Measurements from ENCODE around the gene LZTS3. TPM values are rescaled to one million over a fixed set of nuclear protein-coding genes. Genes with fewer than 3 reads are reported as not detected.

LZTS3 gene
- polyA plus RNA-seq, 1 donor (not counting 4 experiments of a cell fraction or from before 2014, with no cell fraction given) = 2.5 TPM

DNA sequence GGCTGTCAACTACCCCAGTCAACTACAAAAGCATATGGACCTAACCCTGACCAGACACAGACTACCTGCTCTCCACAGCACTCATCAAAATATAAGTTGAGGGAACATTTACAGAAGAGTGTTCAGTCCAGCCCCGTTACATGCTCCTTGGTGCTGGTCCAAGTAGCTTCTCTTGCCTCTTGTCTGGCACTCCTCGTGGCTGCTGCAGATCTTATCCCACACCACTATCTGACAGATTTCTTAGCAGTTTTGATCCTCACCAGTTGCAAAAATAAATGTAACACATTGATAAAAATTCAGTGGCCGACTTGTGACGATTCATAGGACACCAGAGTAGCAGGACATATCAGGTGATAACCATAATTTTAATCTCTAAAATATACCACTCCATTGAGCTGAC, 44.3 kb downstream of the LZTS3 start:
- Histone ChIP-seq H4K20me1 (ENCODE audit: control insufficient read depth, extremely low read depth, insufficient read depth, low read length) (no peaks in the 10 kb centered on the region), H3K27me3 (ENCODE audit: control insufficient read depth, extremely low read depth, insufficient read depth, low read length) (no peaks in the 10 kb centered on the region), H3K4me1 (ENCODE audit: control insufficient read depth, extremely low read depth, insufficient read depth, low read length) (no peaks in the 10 kb centered on the region), H3K27ac (ENCODE audit: control insufficient read depth, insufficient read depth, low read length) (no peak overlapping the region), H2AFZ (ENCODE audit: control insufficient read depth, low read length) (no peak overlapping the region), H3K4me2 (ENCODE audit: control insufficient read depth, extremely low read depth, insufficient read depth, low read depth, low read length) (no peak overlapping the region), H3K9me1 (ENCODE audit: control insufficient read depth, extremely low read depth, insufficient read depth, low read length) (no peaks in the 10 kb centered on the region), H3K9ac (ENCODE audit: control insufficient read depth, extremely low read depth, insufficient read depth, low read length) (no peak overlapping the region), H3K9me3 (ENCODE audit: control insufficient read depth, low read depth, low read length) (no peaks in the 10 kb centered on the region), H3K36me3 (ENCODE audit: control insufficient read depth in 2 of 2, extremely low read depth in 1 of 2, insufficient read depth in 2 of 2, low read length in 2 of 2) (no peaks in the 10 kb centered on the region), H3K79me2 (ENCODE audit: control insufficient read depth, insufficient read depth, low read length) (no peaks in the 10 kb centered on the region), H3K4me3 (ENCODE audit: control insufficient read depth in 2 of 3, extremely low read depth in 1 of 3, insufficient read depth in 2 of 3, low read depth in 1 of 3, low read length in 3 of 3) (no peak overlapping the region)
- DNase-seq (ENCODE audit: low read depth, low spot score) = no peak
- FAIRE-seq = no peak
- TF ChIP-seq CTCF (optimal IDR thresholded peaks at IDR 0.05 in 1 of 3, IDR thresholded peaks at IDR 0.05 in 1 of 3, conservative IDR thresholded peaks at IDR 0.05 in 1 of 3; ENCODE audit: extremely low read depth in 1 of 3, insufficient read depth in 2 of 3, low read length in 3 of 3) = no peak
- TF ChIP-seq EZH2 (IDR thresholded peaks at IDR 0.05; ENCODE audit: low read length) = no peak
- dilution Hi-C loops (cut with MboI; ENCODE audit: extremely low pct_ligation_motif_present, low sequenced_read_pairs) = no loop called here

DNA sequence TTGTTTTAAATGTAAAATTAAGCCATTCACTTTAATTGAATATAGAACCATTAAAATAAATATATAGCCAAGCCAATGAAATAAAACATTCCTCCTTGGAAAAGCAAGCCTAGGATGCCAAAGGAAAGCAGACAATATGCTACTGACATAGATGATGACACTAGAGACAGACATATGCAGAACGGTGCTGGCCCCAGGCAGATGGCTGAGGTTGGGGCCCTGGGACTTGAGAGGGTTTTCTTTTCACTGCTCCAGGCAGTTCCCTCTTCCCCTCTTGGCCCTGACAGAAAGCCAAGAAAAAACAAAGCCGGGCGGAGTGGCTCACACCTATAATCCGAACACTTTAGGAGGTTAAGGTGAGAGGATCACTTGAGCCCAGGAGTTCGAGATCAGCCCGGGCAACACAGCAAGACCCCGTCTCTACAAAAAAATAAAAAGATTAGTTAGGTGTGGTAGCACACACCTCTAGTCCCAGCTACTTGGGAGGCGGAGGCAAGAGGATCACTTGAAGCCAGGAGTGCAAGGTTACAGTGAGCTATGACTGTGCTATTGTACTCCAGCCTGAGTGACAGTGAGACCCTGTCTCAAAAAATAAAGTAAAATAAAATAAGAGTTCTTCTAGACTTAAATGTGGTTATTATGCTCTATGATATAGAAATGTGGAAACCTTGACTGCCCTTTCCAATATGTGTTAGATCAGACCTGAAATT, 44.9 kb downstream of the LZTS3 start:
- H3K9ac ChIP-seq (ENCODE audit: control insufficient read depth, extremely low read depth, insufficient read depth, low read length) = no peak overlapping the region
- no peaks in the 10 kb centered on the region for H3K79me2 ChIP-seq (ENCODE audit: control insufficient read depth, insufficient read depth, low read length)
- no peaks in the 10 kb centered on the region for H3K9me1 ChIP-seq (ENCODE audit: control insufficient read depth, extremely low read depth, insufficient read depth, low read length)
- H3K36me3 ChIP-seq (ENCODE audit: control insufficient read depth in 2 of 2, extremely low read depth in 1 of 2, insufficient read depth in 2 of 2, low read length in 2 of 2) = no peaks in the 10 kb centered on the region
- FAIRE-seq (no peak), DNase-seq (ENCODE audit: low read depth, low spot score) (no peak)
- dilution Hi-C loops (cut with MboI; ENCODE audit: extremely low pct_ligation_motif_present, low sequenced_read_pairs) = no loop called here
- H3K4me2 ChIP-seq (ENCODE audit: control insufficient read depth, extremely low read depth, insufficient read depth, low read depth, low read length) = no peak overlapping the region
- no peaks in the 10 kb centered on the region for H4K20me1 ChIP-seq (ENCODE audit: control insufficient read depth, extremely low read depth, insufficient read depth, low read length)
- no peaks in the 10 kb centered on the region for H3K9me3 ChIP-seq (ENCODE audit: control insufficient read depth, low read depth, low read length)
- no peak overlapping the region for H3K27ac ChIP-seq (ENCODE audit: control insufficient read depth, insufficient read depth, low read length)
- H3K27me3 ChIP-seq (ENCODE audit: control insufficient read depth, extremely low read depth, insufficient read depth, low read length) = no peaks in the 10 kb centered on the region
- no peak overlapping the region for H2AFZ ChIP-seq (ENCODE audit: control insufficient read depth, low read length)
- TF ChIP-seq EZH2 (IDR thresholded peaks at IDR 0.05; ENCODE audit: low read length) = no peak
- H3K4me1 ChIP-seq (ENCODE audit: control insufficient read depth, extremely low read depth, insufficient read depth, low read length) = peaks cover 2% of the 10 kb centered on the region
- no peak overlapping the region for H3K4me3 ChIP-seq (ENCODE audit: control insufficient read depth in 2 of 3, extremely low read depth in 1 of 3, insufficient read depth in 2 of 3, low read depth in 1 of 3, low read length in 3 of 3)

DNA sequence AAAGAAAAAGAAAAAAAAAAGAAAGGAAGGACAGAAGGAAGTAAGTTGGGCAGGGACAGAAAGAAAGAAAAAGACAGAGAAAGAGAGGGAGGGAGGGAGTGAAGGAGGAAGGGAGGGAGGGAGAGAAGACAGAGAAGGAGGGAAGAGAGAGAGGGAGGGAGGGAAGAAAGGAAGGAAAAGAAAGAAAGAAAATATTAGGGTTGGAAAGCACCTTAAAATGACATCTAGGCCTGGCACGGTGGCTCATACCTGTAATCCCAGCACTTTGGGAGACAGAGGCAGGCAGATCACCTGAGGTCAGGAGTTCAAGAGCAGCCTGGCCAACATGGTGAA, 46.9 kb downstream of the LZTS3 start:
- dilution Hi-C loops (cut with MboI; ENCODE audit: extremely low pct_ligation_motif_present, low sequenced_read_pairs) = no loop called here
- Histone ChIP-seq H3K79me2 (ENCODE audit: control insufficient read depth, insufficient read depth, low read length) (no peaks in the 10 kb centered on the region), H3K27me3 (ENCODE audit: control insufficient read depth, extremely low read depth, insufficient read depth, low read length) (no peaks in the 10 kb centered on the region), H3K9me1 (ENCODE audit: control insufficient read depth, extremely low read depth, insufficient read depth, low read length) (no peaks in the 10 kb centered on the region), H4K20me1 (ENCODE audit: control insufficient read depth, extremely low read depth, insufficient read depth, low read length) (no peaks in the 10 kb centered on the region), H3K9ac (ENCODE audit: control insufficient read depth, extremely low read depth, insufficient read depth, low read length) (no peak overlapping the region), H3K4me2 (ENCODE audit: control insufficient read depth, extremely low read depth, insufficient read depth, low read depth, low read length) (no peak overlapping the region), H3K4me1 (ENCODE audit: control insufficient read depth, extremely low read depth, insufficient read depth, low read length) (peaks cover 9% of the 10 kb centered on the region), H3K9me3 (ENCODE audit: control insufficient read depth, low read depth, low read length) (no peaks in the 10 kb centered on the region), H2AFZ (ENCODE audit: control insufficient read depth, low read length) (no peak overlapping the region), H3K4me3 (ENCODE audit: control insufficient read depth in 2 of 3, extremely low read depth in 1 of 3, insufficient read depth in 2 of 3, low read depth in 1 of 3, low read length in 3 of 3) (no peak overlapping the region), H3K36me3 (ENCODE audit: control insufficient read depth in 2 of 2, extremely low read depth in 1 of 2, insufficient read depth in 2 of 2, low read length in 2 of 2) (peaks cover 2 to 6% of the 10 kb centered on the region in 2 experiments), H3K27ac (ENCODE audit: control insufficient read depth, insufficient read depth, low read length) (no peak overlapping the region)
- no peak for DNase-seq (ENCODE audit: low read depth, low spot score)
- FAIRE-seq = no peak
- TF ChIP-seq CTCF (optimal IDR thresholded peaks at IDR 0.05 in 1 of 3, IDR thresholded peaks at IDR 0.05 in 1 of 3, conservative IDR thresholded peaks at IDR 0.05 in 1 of 3; ENCODE audit: extremely low read depth in 1 of 3, insufficient read depth in 2 of 3, low read length in 3 of 3) (no peak), EZH2 (IDR thresholded peaks at IDR 0.05; ENCODE audit: low read length) (no peak)

Data from keratinocyte (primary cell).